ENCODE results near the gene APLP2. TPM values are rescaled to one million over a fixed set of nuclear protein-coding genes. Genes with fewer than 3 reads are reported as not detected.

APLP2 gene
- total and polyA plus RNA-seq, 2 of the 4 experiments (the other 2 are of a cell fraction), result 127 to 235 TPM

DNA sequence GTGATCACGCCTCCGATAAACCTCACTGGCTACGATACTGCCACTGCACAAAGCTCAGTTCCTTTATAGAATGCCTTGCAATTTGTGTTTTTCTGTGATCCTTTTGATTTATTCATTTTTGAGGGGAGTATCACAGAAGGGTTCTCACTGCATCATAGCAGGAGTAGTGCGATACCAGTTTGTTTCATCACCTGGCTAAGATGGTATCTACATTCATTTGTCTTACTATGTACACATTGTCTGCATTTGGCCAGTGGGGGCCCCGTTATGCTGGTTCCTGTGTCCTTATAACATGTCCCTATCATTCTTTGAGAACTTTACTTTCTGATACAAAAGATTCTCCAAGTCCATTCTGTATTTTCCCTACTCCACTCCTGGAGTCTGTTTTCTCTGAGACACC, 44.6 kb downstream of the APLP2 start:
- Histone ChIP-seq H3K23ac (ENCODE audit: low read depth, low read length) (no peak overlapping the region), H3K27ac (ENCODE audit: insufficient read depth, low read length) (no peak overlapping the region), H4K91ac (ENCODE audit: insufficient read depth, low read depth, low read length) (no peak overlapping the region), H2BK15ac (ENCODE audit: low read depth, low read length) (no peak overlapping the region), H2AFZ (replicated peaks; ENCODE audit: low read length, poor library complexity) (no peak overlapping the region), H3K56ac (ENCODE audit: extremely low read depth, insufficient read depth, low read length) (no peak overlapping the region), H3K18ac (ENCODE audit: low read depth, low read length) (no peak overlapping the region), H3K9me1 (ENCODE audit: insufficient read depth, low read length) (peaks cover 7% of the 10 kb centered on the region), H3K4me3 (ENCODE audit: insufficient read depth, low read depth, low read length) (no peak overlapping the region), H3K14ac (replicated peaks; ENCODE audit: low read depth, low read length) (no peak overlapping the region), H4K5ac (ENCODE audit: low read depth, low read length) (no peak overlapping the region), H2BK20ac (ENCODE audit: low read depth, low read length) (no peak overlapping the region), H2BK5ac (ENCODE audit: low read depth, low read length, poor library complexity, severe bottlenecking) (no peak overlapping the region), H3K4me2 (ENCODE audit: low read depth, low read length) (no peak overlapping the region), H4K20me1 (ENCODE audit: insufficient read depth, low read length) (peaks cover 37% of the 10 kb centered on the region), H3K9ac (ENCODE audit: low read depth, low read length) (no peak overlapping the region), H3K4me1 (ENCODE audit: control insufficient read depth, insufficient read depth, low read length) (no peaks in the 10 kb centered on the region), H3K9me3 (ENCODE audit: control insufficient read depth, insufficient read depth, low read length) (no peaks in the 10 kb centered on the region), H4K8ac (ENCODE audit: low read depth in 2 of 2, low read length in 2 of 2) (no peak overlapping the region), H3K36me3 (ENCODE audit: control insufficient read depth, insufficient read depth, low read length) (peaks cover 22% of the 10 kb centered on the region), H3K79me1 (ENCODE audit: low read depth in 1 of 2, low read length in 2 of 2) (peaks cover 14% of the 10 kb centered on the region in 2 experiments), H2AK9ac (replicated peaks; ENCODE audit: low read depth, low read length, poor library complexity) (no peak overlapping the region), H2AK5ac (ENCODE audit: low read depth, low read length) (no peak overlapping the region), H2BK120ac (ENCODE audit: low read depth, low read length) (no peak overlapping the region), H3K4ac (ENCODE audit: low read depth, low read length) (no peak overlapping the region), H3K27me3 (ENCODE audit: control insufficient read depth, insufficient read depth, low read length) (peaks cover 5% of the 10 kb centered on the region)
- intact Hi-C loops (cut with micrococcal nuclease) (no loop called here), in situ Hi-C loops (cut with MboI; ENCODE audit: low sequenced_read_pairs) (no loop called here), dilution Hi-C loops (cut with HindIII; ENCODE audit: low sequenced_read_pairs, unreplicated experiment) (no loop called here)
- 80% methylated on average over 1 of the region's 5 CpGs; no CpG with 5 or more reads in 1 of the 2 experiments for WGBS, 2 experiments (ENCODE audit: extremely low coverage in 2 of 2, insufficient read length in 1 of 2)
- no peak for TF ChIP-seq CTCF (conservative IDR thresholded peaks at IDR 0.05; ENCODE audit: low read depth, low read length)
- ChIA-PET CTCF (no interaction called here), POLR2A (ENCODE audit: unreplicated experiment) (no interaction called here)
- no TSS peak for BruUV-seq (replicated peaks)
- ATAC-seq (ENCODE audit: low read depth) (no peak), DNase-seq (no peak)
